ENCODE measurements around the gene AIFM2. TPM values are rescaled to one million over a fixed set of nuclear protein-coding genes. Genes with fewer than 3 reads are reported as not detected.

AIFM2 gene
- total and polyA plus RNA-seq, 2 of the 13 experiments (the other 11 are each of a cell fraction or from before 2014, with no cell fraction given): 20.3 to 29.5 TPM

GRCh38 chr10:70085975-70086613 is 46.5 kb downstream of the AIFM2 start (continued):
- TF ChIP-seq LBX2 (CRISPR knock-in tag; IDR thresholded peaks at IDR 0.05; ENCODE audit: borderline replicate concordance) (no peak), ZBTB34 (CRISPR knock-in tag; IDR thresholded peaks at IDR 0.05) (no peak), DPF2 (CRISPR knock-in tag; IDR thresholded peaks at IDR 0.05; ENCODE audit: borderline replicate concordance, low read depth) (no peak), ZNF3 (CRISPR knock-in tag; IDR thresholded peaks at IDR 0.05) (no peak), GMEB1 (CRISPR knock-in tag; IDR thresholded peaks at IDR 0.05; ENCODE audit: borderline replicate concordance) (no peak; the same call in 1 of the 2 replicates), AGO2 (optimal IDR thresholded peaks at IDR 0.05; ENCODE audit: low read depth, low read length) (no peak), U2AF1 (optimal IDR thresholded peaks at IDR 0.05; ENCODE audit: low read depth, low read length) (no peak), SIX4 (CRISPR knock-in tag; IDR thresholded peaks at IDR 0.05) (0 out of 2 replicates have a peak, but pooled peaks have one; percentile 47), FOXK2 (IDR thresholded peaks at IDR 0.05) (no peak), HOXA5 (CRISPR knock-in tag; IDR thresholded peaks at IDR 0.05) (no peak), KLF11 (CRISPR knock-in tag; IDR thresholded peaks at IDR 0.05) (no peak), RAD51 (IDR thresholded peaks at IDR 0.05; ENCODE audit: borderline replicate concordance) (no peak), MBD4 (IDR thresholded peaks at IDR 0.05; ENCODE audit: borderline replicate concordance, low read length) (no peak), HIC2 (CRISPR knock-in tag; IDR thresholded peaks at IDR 0.05; ENCODE audit: low read depth) (no peak; the same call in 1 of the 2 replicates), ARID5B (CRISPR knock-in tag; IDR thresholded peaks at IDR 0.05) (peak; percentile 86), RFXANK (CRISPR knock-in tag; IDR thresholded peaks at IDR 0.05) (no peak), TBL1XR1 (IDR thresholded peaks at IDR 0.05; ENCODE audit: borderline replicate concordance, low read length, partially characterized antibody) (peak; percentile 96), ZBTB42 (CRISPR knock-in tag; IDR thresholded peaks at IDR 0.05) (no peak), ESRRA (CRISPR knock-in tag; IDR thresholded peaks at IDR 0.05; ENCODE audit: low read depth) (0 out of 2 replicates have a peak, but pooled peaks have one; percentile 36), ZFP1 (CRISPR knock-in tag; IDR thresholded peaks at IDR 0.05) (no peak), ZC3H4 (CRISPR knock-in tag; IDR thresholded peaks at IDR 0.05; ENCODE audit: borderline replicate concordance) (no peak), ZNF10 (CRISPR knock-in tag; IDR thresholded peaks at IDR 0.05; ENCODE audit: borderline replicate concordance, low read depth) (no peak)

Measured in HepG2 (cell line).